Measurements from ENCODE around the gene BMPR2. TPM values are rescaled to one million over a fixed set of nuclear protein-coding genes. Genes with fewer than 3 reads are reported as not detected.

The BMPR2 gene
- total RNA-seq, 1 experiment from 2014 or later: 12.8 TPM

- TF ChIP-seq ZBTB33 (IDR thresholded peaks at IDR 0.05; ENCODE audit: extremely low read depth, insufficient replicate concordance, low read length) (no peak), EGR1 (IDR thresholded peaks at IDR 0.05; ENCODE audit: low read depth) (no peak), TCF7L2 (IDR thresholded peaks at IDR 0.05; ENCODE audit: borderline replicate concordance, extremely low read depth, insufficient read depth, insufficient read length) (no peak), FOSL1 (IDR thresholded peaks at IDR 0.05; ENCODE audit: low read depth) (no peak), CEBPB (IDR thresholded peaks at IDR 0.05; ENCODE audit: low read depth) (no peak), SIN3A (IDR thresholded peaks at IDR 0.05; ENCODE audit: low read depth) (no peak)
Measured at GRCh38 chr2:202519453-202519852, 143.3 kb downstream of the BMPR2 start (continued).

- TF ChIP-seq CEBPB (IDR thresholded peaks at IDR 0.05; ENCODE audit: low read depth): no peak
- no peak for TF ChIP-seq RAD21 (IDR thresholded peaks at IDR 0.05; ENCODE audit: low read depth)
- TF ChIP-seq ZFX (IDR thresholded peaks at IDR 0.05): no peak
- no peak for TF ChIP-seq EZH2phosphoT487 (IDR thresholded peaks at IDR 0.05; ENCODE audit: borderline replicate concordance)
- no peak for TF ChIP-seq CTCF (IDR thresholded peaks at IDR 0.05 in 2 of 3, conservative IDR thresholded peaks at IDR 0.05 in 1 of 3; ENCODE audit: borderline replicate concordance in 1 of 3, insufficient read depth in 1 of 3, low read depth in 2 of 3, low read length in 2 of 3)
- DNase-seq (ENCODE audit: low read depth, low spot score) (no peak), ATAC-seq (no peak)
- Histone ChIP-seq H3K4me3 (replicated peaks in 1 of 2; ENCODE audit: low read depth in 1 of 2, low read length in 2 of 2) (no peak overlapping the region), H2AFZ (ENCODE audit: low read depth, low read length, poor library complexity, severe bottlenecking) (no peak overlapping the region), H3K9ac (ENCODE audit: low read length) (no peak overlapping the region), H3K27me3 (ENCODE audit: insufficient read depth, low read length) (no peaks in the 10 kb centered on the region), H3K9me3 (ENCODE audit: control insufficient read depth in 1 of 2, insufficient read depth in 1 of 2, low read depth in 1 of 2, low read length in 2 of 2) (no peaks in the 10 kb centered on the region), H4K20me1 (ENCODE audit: insufficient read depth) (no peaks in the 10 kb centered on the region), H3K79me2 (ENCODE audit: insufficient read depth, low read length) (no peaks in the 10 kb centered on the region), H3K36me3 (ENCODE audit: control insufficient read depth in 1 of 2, insufficient read depth in 2 of 2, low read length in 2 of 2) (no peaks in the 10 kb centered on the region), H3K27ac (ENCODE audit: low read depth, low read length) (no peak overlapping the region), H3K9me2 (ENCODE audit: insufficient read depth) (no peaks in the 10 kb centered on the region), H3K4me1 (ENCODE audit: control insufficient read depth in 1 of 2, insufficient read depth in 2 of 2, low read length in 2 of 2) (no peaks in the 10 kb centered on the region), H3K4me2 (ENCODE audit: low read length) (no peak overlapping the region)
- no TSS peak for BruUV-seq (replicated peaks)
- RAD21 ChIA-PET (ENCODE audit: low non-redundant PET in 1 of 2, low total read pairs in 2 of 2, uncharacterized antibody in 2 of 2, unreplicated experiment in 2 of 2): no interaction called here
- CTCF ChIA-PET: no interaction called here
- POLR2A ChIA-PET: no interaction called here
- intact Hi-C loops (cut with micrococcal nuclease): no loop called here
Measured at GRCh38 chr2:202521470-202521869, 145.3 kb downstream of the BMPR2 start.

Measured in HCT116 (cell line).